HG02840 (cell line): Measurements from ENCODE around the gene MPPED1.

Experiments
- ATAC-seq: cut with Tn5 transposase; IDR thresholded peaks from one replicate; pipeline ENCODE4 v1.9.1; 2021; ENCODE audit warnings: mild to moderate bottlenecking, moderate library complexity, moderate number of reproducible peaks; ENCODE audit not compliant: unreplicated experiment, low FRiP score

The MPPED1 gene

DNA sequence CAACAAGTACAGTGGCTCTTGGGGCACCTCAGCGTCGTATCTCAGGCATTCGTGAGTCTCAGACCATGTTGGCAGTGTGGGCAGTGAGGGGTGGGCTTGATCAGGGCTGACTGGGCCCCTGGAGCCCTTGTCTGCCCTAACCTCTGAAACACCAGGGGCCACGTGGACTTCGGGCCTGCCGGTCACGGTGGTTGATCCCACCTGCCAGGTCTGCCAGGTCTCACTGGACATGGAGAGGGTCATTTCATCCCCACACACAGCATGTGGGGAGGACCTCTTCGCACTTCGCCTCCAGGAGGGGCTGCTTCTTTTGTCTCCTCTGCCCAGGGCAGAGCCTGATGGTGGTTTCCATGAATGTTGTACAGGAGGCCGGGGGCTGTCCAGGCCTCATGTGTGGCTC lies 77.1 kb downstream of the MPPED1 start:
- no peak for ATAC-seq

DNA sequence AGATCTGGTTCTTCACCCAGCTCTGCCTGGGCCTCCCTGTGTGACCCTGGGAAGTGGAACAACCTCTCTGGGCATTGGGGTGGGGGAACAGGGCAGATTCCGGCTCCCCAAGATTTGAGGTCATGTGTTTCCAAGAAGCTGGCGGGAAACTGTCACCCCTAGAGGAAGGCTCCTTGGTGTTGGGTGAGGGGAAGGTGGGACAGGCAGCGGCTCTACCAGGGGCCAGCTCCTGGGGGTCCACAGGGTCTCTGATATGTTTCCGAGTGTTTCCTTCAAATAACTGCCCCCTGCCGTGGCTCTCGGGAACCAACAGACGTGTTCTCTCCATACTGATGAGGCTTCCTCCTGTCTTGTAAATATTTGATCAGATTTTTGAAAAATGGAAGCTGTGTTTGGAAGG lies 78.5 kb downstream of the MPPED1 start:
- no peak for ATAC-seq

DNA sequence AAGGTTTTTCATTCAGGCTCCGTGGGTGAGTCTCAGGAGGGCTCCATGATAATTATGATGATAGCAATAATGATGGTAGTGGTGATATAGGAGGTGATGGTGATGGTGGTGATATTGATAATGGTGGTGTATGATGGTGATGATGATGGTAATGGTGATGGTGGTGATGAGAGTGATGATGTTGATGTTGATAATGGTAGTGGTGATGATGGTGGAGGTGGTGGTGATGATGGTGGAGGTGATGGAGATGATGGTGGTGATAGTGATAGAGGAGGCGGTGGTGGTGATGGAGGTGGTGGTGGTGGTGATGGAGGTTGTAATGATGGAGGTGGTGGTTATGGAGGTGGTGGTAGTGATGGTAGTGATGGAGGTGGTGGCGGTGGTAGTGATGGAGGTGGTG lies 79.4 kb downstream of the MPPED1 start:
- ATAC-seq: no peak

GRCh38 chr22:43491737-43492136 lies 79.9 kb downstream of the MPPED1 start:
- no peak for ATAC-seq

GRCh38 chr22:43493297-43493696 lies 81.5 kb downstream of the MPPED1 start:
- ATAC-seq: no peak

- no peak for ATAC-seq
Measured at GRCh38 chr22:43497956-43498855, 86.4 kb downstream of the MPPED1 start.

DNA sequence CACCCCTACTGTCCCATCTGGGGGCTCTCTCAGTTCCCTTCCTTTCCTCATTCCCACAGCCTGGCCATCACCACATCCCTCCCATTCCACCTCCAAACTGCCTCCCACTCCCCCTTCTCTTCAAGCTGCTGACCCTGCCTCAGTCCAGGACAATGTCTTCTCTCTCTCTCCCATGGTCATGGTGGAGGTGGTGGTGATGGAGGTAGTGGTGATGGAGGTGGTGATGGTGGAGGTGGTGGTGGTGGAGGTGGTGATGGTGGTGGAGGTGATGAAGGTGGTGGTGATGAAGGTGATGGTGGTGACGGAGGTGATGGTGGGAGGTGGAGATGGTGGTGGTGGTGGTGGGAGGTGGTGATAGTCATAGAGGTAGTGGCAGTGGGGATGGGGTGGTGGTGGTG lies 87.0 kb downstream of the MPPED1 start:
- ATAC-seq: no peak

- ATAC-seq: no peak
Measured at GRCh38 chr22:43500792-43501785, 89.3 kb downstream of the MPPED1 start.

- ATAC-seq: no peak
Measured at GRCh38 chr22:43501878-43502277, 90.1 kb downstream of the MPPED1 start.

DNA sequence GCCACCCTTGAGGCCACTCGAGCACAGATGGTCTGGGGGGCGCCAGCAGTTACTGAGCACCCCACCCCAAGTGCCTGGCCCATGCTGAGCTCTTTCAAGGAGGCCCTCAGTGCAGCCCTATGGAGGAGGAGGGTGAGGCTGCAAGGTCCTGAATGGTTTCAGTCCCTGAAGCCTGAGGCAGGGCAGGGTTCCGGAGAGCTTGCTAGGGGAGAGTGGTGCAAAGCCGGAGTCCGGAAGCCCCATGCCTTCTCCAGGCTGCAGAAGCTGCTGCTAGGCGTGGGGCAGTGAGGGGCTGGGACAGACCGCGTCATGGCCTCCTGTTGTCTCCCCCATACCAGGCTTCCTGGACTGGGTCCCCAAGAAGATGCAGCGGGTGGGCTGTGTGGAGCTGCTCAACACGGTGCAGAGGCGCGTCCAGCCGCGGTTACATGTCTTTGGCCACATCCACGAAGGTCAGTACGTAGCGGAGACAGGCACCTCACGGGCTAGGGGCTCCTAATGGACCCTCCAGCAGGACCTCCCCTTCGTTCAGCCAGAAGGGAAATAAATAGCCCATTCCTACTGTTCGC lies 90.6 kb downstream of the MPPED1 start:
- no peak for ATAC-seq

DNA sequence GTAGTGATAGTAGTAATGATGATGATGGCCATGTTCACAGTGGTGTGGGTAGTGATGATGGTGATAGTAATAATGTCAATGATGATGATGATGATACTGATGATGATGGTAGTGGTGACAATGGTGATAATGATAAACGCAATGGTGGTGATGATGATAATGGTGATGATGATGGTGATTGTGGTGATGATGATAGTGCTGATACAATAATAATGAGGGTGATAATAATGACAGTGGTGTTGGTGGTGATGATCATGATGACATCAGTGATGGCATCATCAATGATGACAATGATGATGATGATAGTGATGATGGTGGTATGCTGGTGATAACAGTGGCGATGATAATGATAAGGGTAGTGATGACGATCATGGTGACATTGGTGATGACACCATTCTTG lies 92.3 kb downstream of the MPPED1 start:
- ATAC-seq: no peak

DNA sequence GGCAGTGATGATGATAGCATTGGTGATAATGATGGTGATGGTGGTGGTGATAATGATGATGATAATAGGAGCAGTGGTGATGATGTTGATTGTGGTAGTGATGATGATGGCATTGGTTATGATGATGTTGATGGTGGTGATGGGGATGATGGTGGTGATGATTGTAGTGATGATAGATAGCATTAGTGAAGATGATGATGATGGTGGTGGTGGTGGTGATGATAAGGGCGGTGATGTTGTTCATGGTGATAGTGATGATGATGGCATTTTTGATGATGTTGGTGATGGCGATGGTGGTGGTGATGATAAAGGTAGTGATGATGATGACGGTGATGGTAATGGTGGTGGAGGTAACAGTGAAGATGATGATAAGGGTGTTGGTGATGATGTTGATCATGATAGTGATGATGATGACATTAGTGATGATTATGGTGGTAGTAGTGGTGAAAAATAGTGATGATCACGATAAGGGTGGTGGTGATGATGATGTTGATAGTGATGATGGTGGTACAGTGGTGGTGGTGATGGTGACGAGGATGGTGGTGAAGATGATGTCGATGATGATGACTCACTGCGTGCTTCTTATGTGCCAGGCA lies 93.0 kb downstream of the MPPED1 start:
- ATAC-seq: no peak

GRCh38 chr22:43505423-43505822 lies 93.6 kb downstream of the MPPED1 start:
- no peak for ATAC-seq

GRCh38 chr22:43505896-43506295 lies 94.1 kb downstream of the MPPED1 start:
- no peak for ATAC-seq

DNA sequence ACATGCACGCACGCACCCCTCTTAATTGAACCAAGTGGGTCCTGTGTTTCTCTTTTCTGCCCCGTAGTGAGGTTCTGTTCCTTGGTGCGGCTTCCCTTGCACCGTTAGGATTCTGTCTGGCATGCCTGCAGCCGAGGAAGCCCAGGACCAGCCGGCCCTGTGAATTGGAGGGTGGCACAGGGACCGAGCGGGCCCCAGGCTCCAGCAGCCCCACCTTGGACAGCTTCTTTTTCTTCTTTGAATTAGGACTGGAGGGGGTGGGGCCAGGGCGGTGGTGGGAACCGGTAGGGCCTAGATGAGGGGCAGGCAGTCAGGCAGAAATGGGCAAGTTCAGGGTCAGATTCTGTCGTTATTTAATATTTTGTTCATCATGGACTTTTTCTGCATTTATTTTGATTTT lies 94.7 kb downstream of the MPPED1 start:
- ATAC-seq: no peak

DNA sequence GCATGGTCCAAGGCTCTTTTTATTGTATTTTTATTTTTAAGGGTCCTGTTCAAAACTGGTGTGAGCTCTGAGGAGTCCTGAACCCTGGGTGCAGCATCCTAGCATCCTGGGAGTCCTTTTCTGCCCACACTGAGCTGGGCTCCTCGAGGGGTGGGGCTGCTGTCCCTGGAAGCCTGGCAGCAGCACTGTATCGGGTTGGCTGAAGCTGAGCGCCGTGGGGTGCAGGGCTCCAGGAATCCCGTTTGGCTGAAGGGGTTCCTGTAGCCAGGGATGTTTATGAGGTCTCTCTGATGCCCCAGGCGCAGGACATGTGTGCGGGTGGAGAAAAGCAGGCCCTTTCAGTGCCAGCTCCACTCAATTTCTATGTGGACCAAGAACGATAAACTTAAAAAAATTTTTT lies 95.4 kb downstream of the MPPED1 start:
- no peak for ATAC-seq

GRCh38 chr22:43508489-43508888 lies 96.7 kb downstream of the MPPED1 start:
- no peak for ATAC-seq

- no peak for ATAC-seq
Measured at GRCh38 chr22:43509337-43509736, 97.5 kb downstream of the MPPED1 start.

DNA sequence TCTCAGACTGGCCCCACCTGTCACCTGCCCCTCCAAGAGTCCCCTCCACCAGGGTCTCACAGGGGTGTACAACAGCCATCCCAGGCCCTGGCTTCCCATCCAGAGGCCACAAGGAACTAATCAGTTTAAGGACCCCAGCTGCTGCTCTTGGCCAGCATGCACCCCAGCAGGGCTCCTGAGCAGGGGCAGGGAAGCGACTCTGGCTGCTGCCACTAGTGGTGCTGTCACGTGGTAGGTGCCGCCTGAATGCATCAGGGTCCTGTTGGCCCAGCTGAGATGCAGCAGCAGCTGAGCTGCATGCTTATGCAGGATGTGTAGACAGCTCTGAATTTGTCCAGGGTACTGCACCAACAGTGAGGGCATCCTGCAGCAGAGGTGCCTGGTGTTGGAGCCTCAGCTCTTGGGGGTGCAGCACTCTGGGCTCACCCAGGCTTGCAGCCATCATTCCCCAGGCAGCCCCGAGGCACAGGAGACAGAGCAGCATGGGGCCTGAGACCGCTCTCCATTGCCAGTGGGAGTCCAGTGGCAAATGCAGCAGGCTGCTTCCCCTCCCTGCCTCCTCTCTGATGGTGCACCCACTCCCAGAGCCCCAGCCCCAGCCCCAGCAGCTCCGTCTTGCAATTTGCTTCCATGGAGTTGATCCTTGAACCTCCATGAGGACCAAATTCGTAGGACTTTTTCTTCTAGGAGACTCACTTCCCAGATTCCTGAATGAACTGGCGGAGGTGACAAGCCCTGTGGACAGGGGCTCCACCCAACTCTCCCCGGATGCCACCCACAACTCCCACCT lies 98.7 kb downstream of the MPPED1 start:
- no peak for ATAC-seq
